GM12878 (cell line): ENCODE data around the gene SLC22A7. TPM values are rescaled to one million over a fixed set of nuclear protein-coding genes. Genes with fewer than 3 reads are reported as not detected.

Source experiments
- ATAC-seq: fragments of 200-7000 bp; cut with Tn5 transposase; 3 replicates; pipeline ENCODE4 v1.9.1; 2020; ENCODE audit warnings: mild to moderate bottlenecking, moderate library complexity
- BruUV-seq: library from RNA; stranded (reverse); fragments of 400-500 nt; replicated peaks from 2 replicates; lab custom pipeline; 2021; lab: Mats Ljungman, UMichigan
- CTCF ChIA-PET: fragments of 300-600 bp; sonication (Branson Sonifier 250); formaldehyde crosslinking; extraction: SDS; loops from one replicate; lab custom pipeline; 2021; ENCODE audit warnings: inconsistent platforms; lab: Yijun Ruan, JAX
- POLR2A ChIA-PET: fragments of 350-600 bp; formaldehyde crosslinking; extraction: SDS; loops from one replicate; lab custom pipeline; 2021; ENCODE audit warnings: inconsistent platforms; lab: Charles Lee
- RAD21 ChIA-PET: fragments of 300-600 bp; sonication (Branson Sonifier 250); formaldehyde crosslinking; loops from one replicate; lab custom pipeline; 2023; ENCODE audit warnings: antibody characterized with exemption; ENCODE audit not compliant: unreplicated experiment; lab: Charles Lee
- SMC1A ChIA-PET: fragments of 300-600 bp; sonication (Branson Sonifier 250); formaldehyde crosslinking; loops from one replicate; lab custom pipeline; 2023; ENCODE audit not compliant: unreplicated experiment, uncharacterized antibody; lab: Charles Lee
- DNase-seq: peaks from one replicate; pipeline ENCODE4 v3.0.0-alpha.2; 2011; ENCODE audit warnings: low read depth, low spot score
- FAIRE-seq: peaks from 3 replicates; lab custom pipeline; 2011; peaks lifted over from hg19 to GRCh38; lab: Jason Lieb, UNC
- H2AFZ ChIP-seq: 2 replicates; pipeline ENCODE4 v1.6.0; 2011; ENCODE audit warnings: low read depth, low read length, control low read depth; ENCODE audit not compliant: control insufficient read depth
- H3K27ac ChIP-seq: 2 replicates; pipeline ENCODE4 v1.5.1; 2011; ENCODE audit warnings: control low read depth; ENCODE audit not compliant: control insufficient read depth, insufficient read depth
- H3K27me3 ChIP-seq, 2 experiments: replicated peaks in 1 of 2; 2 replicates each; pipeline versions ENCODE4 v1.6.0 to v1.6.1; 2011; ENCODE audit warnings: low read length in 1 of 2; ENCODE audit not compliant: control insufficient read depth in 2 of 2, insufficient read depth in 2 of 2
- H3K36me3 ChIP-seq, 2 experiments: 2 replicates each; pipeline ENCODE4 v1.5.1; 2011; ENCODE audit warnings: low read length in 1 of 2; ENCODE audit not compliant: control insufficient read depth in 2 of 2, insufficient read depth in 2 of 2
- H3K4me1 ChIP-seq: 2 replicates; pipeline ENCODE4 v1.6.1; 2011; ENCODE audit warnings: mild to moderate bottlenecking, low read length, moderate library complexity, mixed read lengths; ENCODE audit not compliant: control insufficient read depth, insufficient read depth
- H3K4me2 ChIP-seq: 2 replicates; pipeline ENCODE4 v1.6.0; 2011; ENCODE audit warnings: control low read depth; ENCODE audit not compliant: control insufficient read depth, insufficient read depth
- H3K4me3 ChIP-seq: fragments of 200-600 bp; sonication (generic); 2 replicates; pipeline ENCODE4 v1.5.1; 2016
- H3K79me2 ChIP-seq: 2 replicates; pipeline ENCODE4 v1.6.0; 2011; ENCODE audit warnings: low read length; ENCODE audit not compliant: control insufficient read depth, insufficient read depth
- H3K9ac ChIP-seq: 2 replicates; pipeline ENCODE4 v1.8.0; 2011; ENCODE audit warnings: low read length, control low read depth, mixed read lengths; ENCODE audit not compliant: control insufficient read depth, insufficient read depth
- H3K9me3 ChIP-seq: replicated peaks from 3 replicates; pipeline ENCODE4 v1.5.1; 2011; ENCODE audit warnings: mild to moderate bottlenecking, low read length; ENCODE audit not compliant: control insufficient read depth, insufficient read depth
- H4K20me1 ChIP-seq: 2 replicates; pipeline ENCODE4 v1.6.0; 2011; ENCODE audit not compliant: control insufficient read depth, insufficient read depth
- JUNB ChIP-seq: IDR thresholded peaks from 2 replicates; pipeline ENCODE4 v1.6.1; 2016; ENCODE audit warnings: antibody characterized with exemption, mild to moderate bottlenecking
- MEF2B ChIP-seq: fragments of 450-650 bp; IDR thresholded peaks from 2 replicates; pipeline ENCODE4 v1.6.1; 2018; ENCODE audit warnings: mild to moderate bottlenecking, moderate library complexity; ENCODE audit not compliant: partially characterized antibody, poor library complexity, severe bottlenecking
- MYC ChIP-seq: IDR thresholded peaks from 2 replicates; pipeline ENCODE4 v1.6.1; 2011; ENCODE audit warnings: mild to moderate bottlenecking, low read length, moderate library complexity, inconsistent platforms; ENCODE audit not compliant: insufficient read depth, insufficient replicate concordance, insufficient read length, severe bottlenecking
- SKIL ChIP-seq: fragments of 450-650 bp; IDR thresholded peaks from 2 replicates; pipeline ENCODE4 v1.6.1; 2017; ENCODE audit warnings: mild to moderate bottlenecking, low read depth, inconsistent platforms; ENCODE audit not compliant: poor library complexity, severe bottlenecking
- SRF ChIP-seq, 2 experiments: IDR thresholded peaks; 2 replicates each; pipeline ENCODE4 v1.6.1; 2011; ENCODE audit warnings: low read depth in 2 of 2, low read length in 2 of 2, mild to moderate bottlenecking in 1 of 2, moderate library complexity in 1 of 2
- STAT1 ChIP-seq: fragments of 450-650 bp; conservative IDR thresholded peaks from 2 replicates; pipeline ENCODE4 v1.6.1; 2014; ENCODE audit warnings: antibody characterized with exemption, mild to moderate bottlenecking
- ZBED1 ChIP-seq: IDR thresholded peaks from 2 replicates; pipeline ENCODE4 v1.6.1; 2016; ENCODE audit warnings: borderline replicate concordance
- ZNF24 ChIP-seq: fragments of 450-650 bp; IDR thresholded peaks from 2 replicates; pipeline ENCODE4 v1.6.1; 2017; ENCODE audit warnings: antibody characterized with exemption, mild to moderate bottlenecking
- WGBS: methylation state at CpG from one replicate; pipeline ENCODE4 v1.1.6; 2016; ENCODE audit warnings: low lambda C conversion rate; ENCODE audit not compliant: insufficient replicate concordance, insufficient coverage; ENCODE audit errors: missing lambda C conversion rate; 5-methylcytosine and 5-hydroxymethylcytosine counted together
- in situ Hi-C: fragments of 300-500 bp; cut with MboI; formaldehyde crosslinking; loops from 9 replicates; pipeline ENCODE4 v1.14.3; 2018; ENCODE audit warnings: mixed read lengths
- intact Hi-C: fragments of 100-400 bp; cut with micrococcal nuclease; formaldehyde crosslinking; loops from one replicate; pipeline ENCODE4 v1.14.2; 2022; ENCODE audit not compliant: unreplicated experiment
- polyA plus RNA-seq, 11 experiments: library from polyadenylated mRNA; depleted of rRNA in 4 of 11; unstranded in 6 of 11; stranded (reverse) in 5 of 11; fragments of >200 nt; fragmentation: Nextera tagmentation in 4 of 11; fragmentation: Illumina TruSeq in 1 of 11; extraction: Ambion mirVana in 4 of 11; extraction: Trizol in 1 of 11; gene quantifications; 1 replicate in 1 of 11; 2 replicates in 10 of 11; pipeline versions ENCODE4 v1.2.1 to v1.2.3, GENCODE V29; 2011 to 2016; ENCODE audit warnings: inconsistent platforms in 2 of 11, missing spikeins in 2 of 11, low read depth in 1 of 11
- total RNA-seq, 4 experiments: library from RNA; depleted of rRNA in 3 of 4; stranded (reverse); fragments of >200 nt in 3 of 4; fragmentation: Illumina TruSeq in 1 of 4; extraction: Trizol in 1 of 4; gene quantifications; 2 replicates each; pipeline versions ENCODE4 v1.2.1 to v1.2.3, GENCODE V29; 2013 to 2021
- TF ChIP-seq, protein P1 (sequence below): fragments of 450-650 bp; IDR thresholded peaks from 2 replicates; pipeline ENCODE4 v1.6.1; 2016; ENCODE audit warnings: mild to moderate bottlenecking, moderate library complexity, borderline replicate concordance
- TF ChIP-seq, protein P2 (sequence below): fragments of 450-650 bp; formaldehyde crosslinking; IDR thresholded peaks from 2 replicates; pipeline ENCODE4 v1.5.0; 2022; ENCODE audit warnings: mild to moderate bottlenecking, missing genetic modification characterization
- TF ChIP-seq, protein P3 (sequence below): IDR thresholded peaks from 2 replicates; pipeline ENCODE4 v1.6.1; 2012; ENCODE audit warnings: low read depth, low read length, improper control_type of control experiment

Gene SLC22A7
- total and polyA plus RNA-seq, 10 of the 15 experiments (the other 5 are each of a cell fraction or from before 2014, with no cell fraction given), result 0.08 to 0.31 TPM; not detected in 8

DNA sequence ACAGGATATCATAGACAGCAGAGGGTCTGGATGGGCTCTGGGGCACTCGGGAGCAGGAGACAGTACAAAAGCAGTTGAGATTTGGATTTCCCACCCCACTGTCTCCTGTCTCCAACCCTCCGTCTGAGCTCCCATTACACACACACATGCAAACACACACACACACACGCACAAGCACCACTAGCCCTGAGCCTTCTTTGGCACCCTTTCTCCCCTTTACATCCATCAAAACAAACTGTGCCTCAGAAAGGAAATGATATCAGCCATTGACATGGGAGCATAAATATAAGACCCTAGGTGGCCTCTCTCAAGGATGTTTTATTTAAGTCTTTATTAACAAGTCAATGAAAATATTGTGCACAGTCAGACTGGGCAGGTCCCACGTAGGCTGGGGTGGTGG is 37.3 kb upstream of the SLC22A7 start (continued):
- TF ChIP-seq, protein P1, sequence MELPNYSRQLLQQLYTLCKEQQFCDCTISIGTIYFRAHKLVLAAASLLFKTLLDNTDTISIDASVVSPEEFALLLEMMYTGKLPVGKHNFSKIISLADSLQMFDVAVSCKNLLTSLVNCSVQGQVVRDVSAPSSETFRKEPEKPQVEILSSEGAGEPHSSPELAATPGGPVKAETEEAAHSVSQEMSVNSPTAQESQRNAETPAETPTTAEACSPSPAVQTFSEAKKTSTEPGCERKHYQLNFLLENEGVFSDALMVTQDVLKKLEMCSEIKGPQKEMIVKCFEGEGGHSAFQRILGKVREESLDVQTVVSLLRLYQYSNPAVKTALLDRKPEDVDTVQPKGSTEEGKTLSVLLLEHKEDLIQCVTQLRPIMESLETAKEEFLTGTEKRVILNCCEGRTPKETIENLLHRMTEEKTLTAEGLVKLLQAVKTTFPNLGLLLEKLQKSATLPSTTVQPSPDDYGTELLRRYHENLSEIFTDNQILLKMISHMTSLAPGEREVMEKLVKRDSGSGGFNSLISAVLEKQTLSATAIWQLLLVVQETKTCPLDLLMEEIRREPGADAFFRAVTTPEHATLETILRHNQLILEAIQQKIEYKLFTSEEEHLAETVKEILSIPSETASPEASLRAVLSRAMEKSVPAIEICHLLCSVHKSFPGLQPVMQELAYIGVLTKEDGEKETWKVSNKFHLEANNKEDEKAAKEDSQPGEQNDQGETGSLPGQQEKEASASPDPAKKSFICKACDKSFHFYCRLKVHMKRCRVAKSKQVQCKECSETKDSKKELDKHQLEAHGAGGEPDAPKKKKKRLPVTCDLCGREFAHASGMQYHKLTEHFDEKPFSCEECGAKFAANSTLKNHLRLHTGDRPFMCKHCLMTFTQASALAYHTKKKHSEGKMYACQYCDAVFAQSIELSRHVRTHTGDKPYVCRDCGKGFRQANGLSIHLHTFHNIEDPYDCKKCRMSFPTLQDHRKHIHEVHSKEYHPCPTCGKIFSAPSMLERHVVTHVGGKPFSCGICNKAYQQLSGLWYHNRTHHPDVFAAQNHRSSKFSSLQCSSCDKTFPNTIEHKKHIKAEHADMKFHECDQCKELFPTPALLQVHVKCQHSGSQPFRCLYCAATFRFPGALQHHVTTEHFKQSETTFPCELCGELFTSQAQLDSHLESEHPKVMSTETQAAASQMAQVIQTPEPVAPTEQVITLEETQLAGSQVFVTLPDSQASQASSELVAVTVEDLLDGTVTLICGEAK, result no peak
- TF ChIP-seq MYC (no peak), JUNB (no peak)

DNA sequence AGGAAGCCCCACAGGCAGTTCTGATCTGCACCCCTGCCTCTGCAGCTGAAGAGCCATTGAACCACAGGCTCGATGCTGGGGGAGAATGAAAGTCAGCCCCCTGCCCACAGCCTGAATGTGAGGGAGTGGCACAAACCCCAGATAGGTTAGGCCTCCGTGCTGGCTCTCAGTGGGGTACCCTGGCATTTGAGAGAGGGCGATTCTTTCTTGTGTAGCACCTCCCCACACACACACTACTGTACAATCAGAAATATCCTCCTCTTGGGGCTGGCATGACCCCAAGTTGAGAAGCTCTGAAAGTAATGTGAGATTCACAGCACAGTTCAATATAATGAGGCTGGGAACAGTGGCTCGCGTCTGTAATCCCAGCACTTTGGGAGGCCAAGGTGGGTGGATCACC is 36.9 kb upstream of the SLC22A7 start:
- Histone ChIP-seq H3K9ac (no peak overlapping the region), H3K79me2 (no peaks in the 10 kb centered on the region), H2AFZ (no peak overlapping the region), H3K4me3 (no peak overlapping the region), H3K36me3 (no peaks in the 10 kb centered on the region), H4K20me1 (no peaks in the 10 kb centered on the region), H3K4me1 (peaks cover 8% of the 10 kb centered on the region), H3K27me3 (no peaks in the 10 kb centered on the region; a peak in 1 of 4 replicates), H3K9me3 (no peaks in the 10 kb centered on the region), H3K4me2 (no peak overlapping the region), H3K27ac (no peak overlapping the region)
- 48% methylated on average over 5 of the region's 5 CpGs for WGBS
- ChIA-PET POLR2A (interaction anchor here (0.5 to 1.0 kb wide), 3 partner anchors 60 to 127 kb away, joined by 4 to 7 read pairs (median 5); no protein-coding TSS in a partner anchor), RAD21 (interaction anchor here (0.6 to 6.9 kb wide), 5 partner anchors 10 to 246 kb away, joined by 3 to 44 read pairs (median 4); partner anchors contain the start of gene DNPH1), CTCF (interaction anchor here (0.7 to 6.1 kb wide), 8 partner anchors 47 to 894 kb away, joined by 3 to 56 read pairs (median 8); partner anchors contain the start of gene CRIP3), SMC1A (interaction anchor here (1.0 to 1.4 kb wide), 4 partner anchors 47 to 247 kb away, joined by 3 to 5 read pairs (median 3); partner anchors contain the start of gene CRIP3)
- no peak for ATAC-seq
- no peak for FAIRE-seq
- no peak for DNase-seq
- in situ Hi-C loops (no loop called here), intact Hi-C loops (no loop called here)
- no TSS peak for BruUV-seq
- no peak for TF ChIP-seq ZNF24
- no peak for TF ChIP-seq SRF (IDR thresholded peaks at IDR 0.05; ENCODE audit: low read depth in 2 of 2, low read length in 2 of 2)
- TF ChIP-seq, protein P2, sequence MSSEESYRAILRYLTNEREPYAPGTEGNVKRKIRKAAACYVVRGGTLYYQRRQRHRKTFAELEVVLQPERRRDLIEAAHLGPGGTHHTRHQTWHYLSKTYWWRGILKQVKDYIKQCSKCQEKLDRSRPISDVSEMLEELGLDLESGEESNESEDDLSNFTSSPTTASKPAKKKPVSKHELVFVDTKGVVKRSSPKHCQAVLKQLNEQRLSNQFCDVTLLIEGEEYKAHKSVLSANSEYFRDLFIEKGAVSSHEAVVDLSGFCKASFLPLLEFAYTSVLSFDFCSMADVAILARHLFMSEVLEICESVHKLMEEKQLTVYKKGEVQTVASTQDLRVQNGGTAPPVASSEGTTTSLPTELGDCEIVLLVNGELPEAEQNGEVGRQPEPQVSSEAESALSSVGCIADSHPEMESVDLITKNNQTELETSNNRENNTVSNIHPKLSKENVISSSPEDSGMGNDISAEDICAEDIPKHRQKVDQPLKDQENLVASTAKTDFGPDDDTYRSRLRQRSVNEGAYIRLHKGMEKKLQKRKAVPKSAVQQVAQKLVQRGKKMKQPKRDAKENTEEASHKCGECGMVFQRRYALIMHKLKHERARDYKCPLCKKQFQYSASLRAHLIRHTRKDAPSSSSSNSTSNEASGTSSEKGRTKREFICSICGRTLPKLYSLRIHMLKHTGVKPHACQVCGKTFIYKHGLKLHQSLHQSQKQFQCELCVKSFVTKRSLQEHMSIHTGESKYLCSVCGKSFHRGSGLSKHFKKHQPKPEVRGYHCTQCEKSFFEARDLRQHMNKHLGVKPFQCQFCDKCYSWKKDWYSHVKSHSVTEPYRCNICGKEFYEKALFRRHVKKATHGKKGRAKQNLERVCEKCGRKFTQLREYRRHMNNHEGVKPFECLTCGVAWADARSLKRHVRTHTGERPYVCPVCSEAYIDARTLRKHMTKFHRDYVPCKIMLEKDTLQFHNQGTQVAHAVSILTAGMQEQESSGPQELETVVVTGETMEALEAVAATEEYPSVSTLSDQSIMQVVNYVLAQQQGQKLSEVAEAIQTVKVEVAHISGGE, result no peak
- no peak for TF ChIP-seq SKIL
- TF ChIP-seq ZBED1, result no peak
- TF ChIP-seq, protein P3, sequence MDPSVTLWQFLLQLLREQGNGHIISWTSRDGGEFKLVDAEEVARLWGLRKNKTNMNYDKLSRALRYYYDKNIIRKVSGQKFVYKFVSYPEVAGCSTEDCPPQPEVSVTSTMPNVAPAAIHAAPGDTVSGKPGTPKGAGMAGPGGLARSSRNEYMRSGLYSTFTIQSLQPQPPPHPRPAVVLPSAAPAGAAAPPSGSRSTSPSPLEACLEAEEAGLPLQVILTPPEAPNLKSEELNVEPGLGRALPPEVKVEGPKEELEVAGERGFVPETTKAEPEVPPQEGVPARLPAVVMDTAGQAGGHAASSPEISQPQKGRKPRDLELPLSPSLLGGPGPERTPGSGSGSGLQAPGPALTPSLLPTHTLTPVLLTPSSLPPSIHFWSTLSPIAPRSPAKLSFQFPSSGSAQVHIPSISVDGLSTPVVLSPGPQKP, result no peak
- TF ChIP-seq MEF2B, result no peak
- no peak for TF ChIP-seq STAT1
